Aortic smooth muscle cell (primary cell): ENCODE measurements around the gene RPL10L. TPM values are rescaled to one million over a fixed set of nuclear protein-coding genes. Genes with fewer than 3 reads are reported as not detected.

Experiments
- total RNA-seq: library from RNA; depleted of rRNA; stranded (reverse); fragments of >200 nt; gene quantifications from 2 replicates; pipeline ENCODE4 v1.2.3, GENCODE V29; 2014

RPL10L gene
- total RNA-seq, result not detected in 2 replicates

DNA sequence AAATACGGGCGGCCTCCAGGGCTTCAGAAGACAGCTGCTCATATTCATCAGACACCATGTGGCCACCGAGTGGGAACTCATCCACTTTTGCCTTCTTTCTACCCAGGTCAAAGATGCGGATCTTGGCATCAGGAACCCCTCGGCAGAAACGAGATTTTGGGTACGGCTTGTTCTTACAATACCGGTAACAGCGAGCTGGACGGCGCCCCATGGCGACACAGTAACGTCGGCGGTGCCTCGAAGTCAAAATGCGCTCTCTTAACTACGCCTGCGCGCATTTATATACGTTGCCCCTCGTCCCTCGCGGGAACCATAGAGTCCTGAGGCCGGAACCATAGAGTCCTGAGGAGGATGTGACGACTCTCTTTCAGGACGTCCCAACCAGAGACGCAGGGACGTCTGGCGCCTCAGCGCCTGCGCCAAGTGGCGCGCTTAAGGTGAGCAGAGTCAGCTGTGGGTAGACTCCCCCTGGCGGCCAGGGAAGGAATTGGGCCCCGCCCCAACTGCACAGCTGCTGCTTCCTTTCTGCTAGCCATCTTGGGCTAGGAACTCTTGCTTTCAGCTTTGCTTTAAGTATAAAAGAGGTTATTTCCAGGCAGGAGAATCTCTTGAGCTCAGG is at the start of gene RPL10L:
RPL10L (minus strand) TSS at position 256 of the 619 bp plus-strand sequence; CDS start at position 211, 45 bp downstream.

